Measurements from ENCODE around the gene RHOT2. TPM values are rescaled to one million over a fixed set of nuclear protein-coding genes. Genes with fewer than 3 reads are reported as not detected.

Gene RHOT2
- total and polyA plus RNA-seq, 9 of the 15 experiments (the other 6 are each of a cell fraction or from before 2014, with no cell fraction given), result 5.0 to 373 (median 112) TPM

DNA sequence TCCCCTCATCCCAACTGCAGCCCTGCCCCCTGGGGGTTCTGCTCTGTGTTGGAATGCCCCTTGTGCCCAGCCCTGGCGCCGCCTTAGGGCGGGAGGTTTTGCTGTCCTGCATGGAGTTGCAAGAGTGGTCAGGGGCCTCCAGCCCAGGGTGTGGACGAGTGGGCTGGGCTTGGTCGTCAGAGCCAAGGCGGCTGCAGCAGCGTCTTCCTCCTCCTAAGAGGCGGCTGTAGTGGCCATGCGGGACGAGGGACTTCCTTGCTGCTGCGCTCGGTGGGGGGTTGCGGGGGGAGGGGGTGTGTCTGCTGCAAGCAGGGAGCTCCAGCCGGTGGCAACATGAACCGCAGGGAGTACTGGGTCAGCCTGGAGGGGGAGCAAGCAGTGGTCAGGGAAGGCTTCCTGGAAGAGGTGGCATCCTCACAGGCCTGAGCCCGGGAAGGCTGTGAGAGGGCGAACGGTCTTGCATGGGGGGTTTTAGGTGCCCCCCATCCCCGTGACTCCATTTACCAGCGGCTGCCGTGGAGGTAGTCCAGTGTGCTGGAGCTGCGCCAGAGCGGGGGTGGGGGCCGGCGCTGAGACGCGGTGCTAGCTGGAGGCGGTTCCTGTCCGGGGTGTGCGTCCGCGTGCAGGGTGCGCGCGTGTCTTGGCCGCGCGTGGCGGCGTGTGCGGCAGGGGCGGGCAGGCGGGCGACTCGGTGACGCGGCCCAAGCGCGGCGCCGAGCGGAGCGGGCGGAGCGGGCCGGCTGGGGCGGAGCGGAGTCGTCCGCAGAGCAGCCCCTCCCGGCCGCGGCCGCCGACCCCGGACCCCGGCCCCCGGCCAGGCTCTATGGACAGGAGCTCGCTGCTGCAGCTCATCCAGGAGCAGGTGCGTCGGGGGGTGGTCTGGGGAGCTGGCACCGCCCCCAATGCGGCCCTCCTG lies 7.3 kb downstream of the RHOT2 start, which contains the start of gene RHBDL1 (continued):
- TF ChIP-seq SAP30 (IDR thresholded peaks at IDR 0.05; ENCODE audit: borderline replicate concordance, insufficient read depth, low read depth, low read length, poor library complexity, severe bottlenecking), result no peak
- no peak for TF ChIP-seq ELF1 (tag; IDR thresholded peaks at IDR 0.05)
- no peak for TF ChIP-seq HNRNPUL1 (IDR thresholded peaks at IDR 0.05; ENCODE audit: low read length)
- TF ChIP-seq, protein P1, sequence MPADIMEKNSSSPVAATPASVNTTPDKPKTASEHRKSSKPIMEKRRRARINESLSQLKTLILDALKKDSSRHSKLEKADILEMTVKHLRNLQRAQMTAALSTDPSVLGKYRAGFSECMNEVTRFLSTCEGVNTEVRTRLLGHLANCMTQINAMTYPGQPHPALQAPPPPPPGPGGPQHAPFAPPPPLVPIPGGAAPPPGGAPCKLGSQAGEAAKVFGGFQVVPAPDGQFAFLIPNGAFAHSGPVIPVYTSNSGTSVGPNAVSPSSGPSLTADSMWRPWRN (IDR thresholded peaks at IDR 0.05; ENCODE audit: low read depth), result peak; percentile 58; the same call in 1 of the 2 replicates
- TF ChIP-seq, protein P2, sequence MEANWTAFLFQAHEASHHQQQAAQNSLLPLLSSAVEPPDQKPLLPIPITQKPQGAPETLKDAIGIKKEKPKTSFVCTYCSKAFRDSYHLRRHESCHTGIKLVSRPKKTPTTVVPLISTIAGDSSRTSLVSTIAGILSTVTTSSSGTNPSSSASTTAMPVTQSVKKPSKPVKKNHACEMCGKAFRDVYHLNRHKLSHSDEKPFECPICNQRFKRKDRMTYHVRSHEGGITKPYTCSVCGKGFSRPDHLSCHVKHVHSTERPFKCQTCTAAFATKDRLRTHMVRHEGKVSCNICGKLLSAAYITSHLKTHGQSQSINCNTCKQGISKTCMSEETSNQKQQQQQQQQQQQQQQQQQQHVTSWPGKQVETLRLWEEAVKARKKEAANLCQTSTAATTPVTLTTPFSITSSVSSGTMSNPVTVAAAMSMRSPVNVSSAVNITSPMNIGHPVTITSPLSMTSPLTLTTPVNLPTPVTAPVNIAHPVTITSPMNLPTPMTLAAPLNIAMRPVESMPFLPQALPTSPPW (CRISPR knock-in tag; IDR thresholded peaks at IDR 0.05), result peak; percentile 72
- no peak for TF ChIP-seq SMARCC2 (IDR thresholded peaks at IDR 0.05; ENCODE audit: low read depth)
- TF ChIP-seq NFRKB (IDR thresholded peaks at IDR 0.05; ENCODE audit: low read depth), result no peak
- TF ChIP-seq ATF1 (CRISPR knock-in tag; IDR thresholded peaks at IDR 0.05), result no peak
- peak; percentile 64 for TF ChIP-seq ATF1 (tag; IDR thresholded peaks at IDR 0.05)
- peak; percentile 54 for TF ChIP-seq KDM5B (IDR thresholded peaks at IDR 0.05; ENCODE audit: insufficient replicate concordance, low read depth, low read length)
- TF ChIP-seq, protein P3, sequence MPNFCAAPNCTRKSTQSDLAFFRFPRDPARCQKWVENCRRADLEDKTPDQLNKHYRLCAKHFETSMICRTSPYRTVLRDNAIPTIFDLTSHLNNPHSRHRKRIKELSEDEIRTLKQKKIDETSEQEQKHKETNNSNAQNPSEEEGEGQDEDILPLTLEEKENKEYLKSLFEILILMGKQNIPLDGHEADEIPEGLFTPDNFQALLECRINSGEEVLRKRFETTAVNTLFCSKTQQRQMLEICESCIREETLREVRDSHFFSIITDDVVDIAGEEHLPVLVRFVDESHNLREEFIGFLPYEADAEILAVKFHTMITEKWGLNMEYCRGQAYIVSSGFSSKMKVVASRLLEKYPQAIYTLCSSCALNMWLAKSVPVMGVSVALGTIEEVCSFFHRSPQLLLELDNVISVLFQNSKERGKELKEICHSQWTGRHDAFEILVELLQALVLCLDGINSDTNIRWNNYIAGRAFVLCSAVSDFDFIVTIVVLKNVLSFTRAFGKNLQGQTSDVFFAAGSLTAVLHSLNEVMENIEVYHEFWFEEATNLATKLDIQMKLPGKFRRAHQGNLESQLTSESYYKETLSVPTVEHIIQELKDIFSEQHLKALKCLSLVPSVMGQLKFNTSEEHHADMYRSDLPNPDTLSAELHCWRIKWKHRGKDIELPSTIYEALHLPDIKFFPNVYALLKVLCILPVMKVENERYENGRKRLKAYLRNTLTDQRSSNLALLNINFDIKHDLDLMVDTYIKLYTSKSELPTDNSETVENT (CRISPR knock-in tag; IDR thresholded peaks at IDR 0.05), result peak; percentile 65
- no peak for TF ChIP-seq SREBF1 (IDR thresholded peaks at IDR 0.05; ENCODE audit: borderline replicate concordance, low read depth, low read length)
- TF ChIP-seq RBM34 (IDR thresholded peaks at IDR 0.05; ENCODE audit: borderline replicate concordance, insufficient read depth, low read length), result no peak
- peak; percentile 99 for TF ChIP-seq SMARCA5 (IDR thresholded peaks at IDR 0.05)
- TF ChIP-seq POLR3A (IDR thresholded peaks at IDR 0.05; ENCODE audit: borderline replicate concordance, extremely low read depth, insufficient read depth, insufficient read length), result no peak
- peak; percentile 53 for TF ChIP-seq RBBP5 (IDR thresholded peaks at IDR 0.05; ENCODE audit: borderline replicate concordance, insufficient read depth, low read length, poor library complexity, severe bottlenecking)
- TF ChIP-seq DACH1 (IDR thresholded peaks at IDR 0.05; ENCODE audit: partially characterized antibody), result peak; percentile 65
- 0 out of 2 replicates have a peak, but pooled peaks have one; percentile 49 for TF ChIP-seq TOE1 (IDR thresholded peaks at IDR 0.05; ENCODE audit: borderline replicate concordance)
- 0 out of 2 replicates have a peak, but pooled peaks have one; percentile 59 for TF ChIP-seq TOE1 (CRISPR knock-in tag; IDR thresholded peaks at IDR 0.05; ENCODE audit: borderline replicate concordance, low read depth)
- no peak for TF ChIP-seq ZEB2 (IDR thresholded peaks at IDR 0.05)
- peak; percentile 20 for TF ChIP-seq RBM39 (optimal IDR thresholded peaks at IDR 0.05; ENCODE audit: low read depth, low read length)
- peak; percentile 44 for TF ChIP-seq ARID1B (IDR thresholded peaks at IDR 0.05)
- peak; percentile 89 for TF ChIP-seq ZBTB7A (IDR thresholded peaks at IDR 0.05; ENCODE audit: borderline replicate concordance, control insufficient read depth, low read depth, low read length)
- TF ChIP-seq SMAD4 (CRISPR knock-in tag; conservative IDR thresholded peaks at IDR 0.05), result peak; percentile 83

Data from K562 (cell line).